A549 (cell line): ENCODE measurements around the gene RGPD8. TPM values are rescaled to one million over a fixed set of nuclear protein-coding genes. Genes with fewer than 3 reads are reported as not detected.

ENCODE experiments used
- ATAC-seq, 2 experiments: fragments of 200-7000 bp in 1 of 2; fragments of >200 bp in 1 of 2; cut with Nextera tagmentation in 1 of 2; cut with Tn5 transposase in 1 of 2; 3 replicates each; pipeline versions ENCODE4 v1.8.0 to v1.9.1; 2018 to 2020; ENCODE audit warnings: mild to moderate bottlenecking in 1 of 2, moderate library complexity in 1 of 2
- CTCF ChIA-PET: fragments of 300-600 bp; sonication (Branson Sonifier 250); formaldehyde crosslinking; extraction: SDS; loops from one replicate; lab custom pipeline; 2021; ENCODE audit warnings: antibody characterized with exemption, inconsistent platforms; lab: Yijun Ruan, JAX
- POLR2A ChIA-PET: fragments of 350-600 bp; formaldehyde crosslinking; extraction: SDS; loops from one replicate; lab custom pipeline; 2021; ENCODE audit warnings: antibody characterized with exemption, inconsistent platforms; lab: Yijun Ruan, JAX
- DNase-seq, 2 experiments: peaks; one replicate each; pipeline versions ENCODE4 v3.0.0 to v3.0.0-alpha.2; 2011 to 2016; ENCODE audit warnings: low read depth in 1 of 2, low spot score in 1 of 2
- FAIRE-seq: peaks from 2 replicates; lab custom pipeline; 2011; peaks lifted over from hg19 to GRCh38; lab: Jason Lieb, UNC
- H3K27ac ChIP-seq, 2 experiments: fragments of >200 bp; sonication (Bioruptor Twin); formaldehyde crosslinking; 3 replicates each; pipeline ENCODE4 v1.5.1; 2016 to 2017
- H3K4me1 ChIP-seq: fragments of >200 bp; sonication (Bioruptor Twin); formaldehyde crosslinking; 3 replicates; pipeline ENCODE4 v1.6.1; 2016
- H3K4me2 ChIP-seq: fragments of >200 bp; sonication (Bioruptor Twin); formaldehyde crosslinking; 3 replicates; pipeline ENCODE4 v1.6.1; 2016
- H3K4me3 ChIP-seq: fragments of >200 bp; sonication (Bioruptor Twin); formaldehyde crosslinking; 3 replicates; pipeline ENCODE4 v1.5.1; 2016
- H3K9me3 ChIP-seq: fragments of >200 bp; sonication (Bioruptor Twin); formaldehyde crosslinking; 3 replicates; pipeline ENCODE4 v1.6.1; 2016
- CEBPB ChIP-seq, 2 experiments: fragments of >200 bp in 1 of 2; sonication (Bioruptor Twin) in 1 of 2; formaldehyde crosslinking in 1 of 2; IDR thresholded peaks; 2 replicates each; pipeline ENCODE4 v1.6.1; 2012 to 2016
- CHD2 ChIP-seq: fragments of 150-350 bp; IDR thresholded peaks from 2 replicates; pipeline ENCODE4 v1.6.1; 2014; ENCODE audit warnings: low read length; ENCODE audit not compliant: partially characterized antibody
- CHD4 ChIP-seq: fragments of 200-600 bp; sonication (generic); IDR thresholded peaks from 2 replicates; pipeline ENCODE4 v1.6.1; 2016; ENCODE audit warnings: antibody characterized with exemption, mild to moderate bottlenecking, borderline replicate concordance
- EHF ChIP-seq: fragments of 250-450 bp; sonication (Bioruptor Pico); IDR thresholded peaks from 2 replicates; pipeline ENCODE4 v1.5.0; 2020; ENCODE audit warnings: mild to moderate bottlenecking
- EHMT2 ChIP-seq: fragments of 200-600 bp; sonication (generic); IDR thresholded peaks from 2 replicates; pipeline ENCODE4 v1.6.1; 2016; ENCODE audit warnings: antibody characterized with exemption, low read depth, mild to moderate bottlenecking, moderate library complexity
- ESRRA ChIP-seq: fragments of 150-350 bp; IDR thresholded peaks from 2 replicates; pipeline ENCODE4 v1.6.1; 2014; ENCODE audit warnings: mild to moderate bottlenecking, low read length, borderline replicate concordance
- GATA3 ChIP-seq: IDR thresholded peaks from 2 replicates; pipeline ENCODE4 v1.6.1; 2012; ENCODE audit warnings: borderline replicate concordance
- HOXA7 ChIP-seq: fragments of 250-450 bp; sonication (Bioruptor Pico); IDR thresholded peaks from 2 replicates; pipeline ENCODE4 v1.5.0; 2020; ENCODE audit warnings: mild to moderate bottlenecking, moderate library complexity
- KDM1A ChIP-seq: fragments of 200-600 bp; sonication (generic); IDR thresholded peaks from 2 replicates; pipeline ENCODE4 v1.6.1; 2016; ENCODE audit warnings: low read depth, mild to moderate bottlenecking
- NFE2L2 ChIP-seq: fragments of 150-350 bp; conservative IDR thresholded peaks from 2 replicates; pipeline ENCODE4 v1.6.1; 2014; ENCODE audit warnings: low read length
- NPAS2 ChIP-seq: fragments of 250-450 bp; sonication (Bioruptor Pico); IDR thresholded peaks from 2 replicates; pipeline ENCODE4 v1.8.0; 2022; ENCODE audit warnings: mild to moderate bottlenecking, moderate library complexity, borderline replicate concordance
- PBX3 ChIP-seq: IDR thresholded peaks from 2 replicates; pipeline ENCODE4 v1.6.1; 2012
- PHF8 ChIP-seq: fragments of 200-600 bp; sonication (generic); IDR thresholded peaks from 2 replicates; pipeline ENCODE4 v1.6.1; 2016; ENCODE audit warnings: low read depth, mild to moderate bottlenecking, antibody characterized with exemption, moderate library complexity, borderline replicate concordance
- POLR2A ChIP-seq: IDR thresholded peaks from 2 replicates; pipeline ENCODE4 v1.6.1; 2012; ENCODE audit warnings: mild to moderate bottlenecking, low read length
- POLR2AphosphoS2 ChIP-seq: conservative IDR thresholded peaks from 2 replicates; pipeline ENCODE4 v1.6.1; 2012; ENCODE audit warnings: low read length, improper control_type of control experiment, inconsistent platforms
- RARB ChIP-seq: fragments of 250-450 bp; sonication (Bioruptor Pico); IDR thresholded peaks from 2 replicates; pipeline ENCODE4 v1.8.0; 2021; ENCODE audit warnings: mild to moderate bottlenecking, moderate library complexity
- SREBF2 ChIP-seq: fragments of 450-650 bp; IDR thresholded peaks from 2 replicates; pipeline ENCODE4 v1.6.1; 2014; ENCODE audit warnings: mild to moderate bottlenecking, moderate library complexity
- TP53 ChIP-seq: fragments of 250-450 bp; sonication (Bioruptor Pico); IDR thresholded peaks from 2 replicates; pipeline ENCODE4 v1.5.0; 2021; ENCODE audit warnings: mild to moderate bottlenecking, moderate library complexity
- ZFP36 ChIP-seq: fragments of 450-650 bp; IDR thresholded peaks from 2 replicates; pipeline ENCODE4 v1.6.1; 2014; ENCODE audit warnings: borderline replicate concordance; ENCODE audit not compliant: partially characterized antibody
- ZNF302 ChIP-seq: fragments of 250-450 bp; sonication (Bioruptor Pico); IDR thresholded peaks from 2 replicates; pipeline ENCODE4 v1.9.0; 2021; ENCODE audit warnings: inconsistent platforms, mild to moderate bottlenecking, moderate library complexity
- WGBS: methylation state at CpG from one replicate; pipeline ENCODE4 v1.1.6; 2017; ENCODE audit errors: missing lambda C conversion rate; 5-methylcytosine and 5-hydroxymethylcytosine counted together
- polyA plus RNA-seq, 4 experiments: library from polyadenylated mRNA; depleted of rRNA in 3 of 4; stranded (reverse); fragments of >200 nt; fragmentation: RNase III in 1 of 4; extraction: RNeasy Plus Mini Kit Qiagen cat#74134 plus additional on column Dnase treatment in 1 of 4; gene quantifications; 2 replicates in 3 of 4; 3 replicates in 1 of 4; pipeline ENCODE4 v1.2.3, GENCODE V29; 2011 to 2017
- TF ChIP-seq, protein P1 (sequence below): fragments of 250-450 bp; sonication (Bioruptor Pico); IDR thresholded peaks from 2 replicates; pipeline ENCODE4 v1.5.0; 2020; ENCODE audit warnings: low read depth, mild to moderate bottlenecking, moderate library complexity
- TF ChIP-seq, protein P2 (sequence below): fragments of 200-600 bp; sonication (generic); IDR thresholded peaks from 2 replicates; pipeline ENCODE4 v1.6.1; 2016; ENCODE audit warnings: antibody characterized with exemption, mild to moderate bottlenecking, moderate library complexity
- TF ChIP-seq, protein P3 (sequence below): fragments of 250-450 bp; sonication (Bioruptor Pico); IDR thresholded peaks from 2 replicates; pipeline ENCODE4 v1.5.0; 2021; ENCODE audit warnings: mild to moderate bottlenecking, moderate library complexity, borderline replicate concordance
- TF ChIP-seq, protein P4 (sequence below): fragments of >200 bp; sonication (Bioruptor Twin); formaldehyde crosslinking; IDR thresholded peaks from 3 replicates; pipeline ENCODE4 v1.6.1; 2016

Gene RGPD8
- polyA plus RNA-seq, 2 of the 4 experiments (the other 2 are of a cell fraction): 2.7 to 7.6 TPM

GRCh38 chr2:112340475-112341267, 92.8 kb downstream of the RGPD8 start:
- FAIRE-seq (no peak), ATAC-seq (no peak), DNase-seq (no peak)
- TF ChIP-seq POLR2A: no peak
- no peak for TF ChIP-seq HOXA7 (CRISPR knock-in tag)
- no peak for TF ChIP-seq POLR2AphosphoS2
- TF ChIP-seq, protein P1, sequence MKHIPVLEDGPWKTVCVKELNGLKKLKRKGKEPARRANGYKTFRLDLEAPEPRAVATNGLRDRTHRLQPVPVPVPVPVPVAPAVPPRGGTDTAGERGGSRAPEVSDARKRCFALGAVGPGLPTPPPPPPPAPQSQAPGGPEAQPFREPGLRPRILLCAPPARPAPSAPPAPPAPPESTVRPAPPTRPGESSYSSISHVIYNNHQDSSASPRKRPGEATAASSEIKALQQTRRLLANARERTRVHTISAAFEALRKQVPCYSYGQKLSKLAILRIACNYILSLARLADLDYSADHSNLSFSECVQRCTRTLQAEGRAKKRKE: no peak
- no peak for TF ChIP-seq GATA3
- TF ChIP-seq PHF8: no peak
- TF ChIP-seq ZNF302 (CRISPR knock-in tag): no peak
- TF ChIP-seq CEBPB (IDR thresholded peaks at IDR 0.05): no peak
- TF ChIP-seq RARB (CRISPR knock-in tag): no peak
- no peak for TF ChIP-seq ZFP36
- TF ChIP-seq CHD4: no peak
- no peak for TF ChIP-seq SREBF2
- no peak for TF ChIP-seq CHD2
- no peak for TF ChIP-seq TP53 (CRISPR knock-in tag)
- H3K4me2 ChIP-seq: no peak overlapping the region
- ChIA-PET POLR2A (no interaction called here), CTCF (no interaction called here)
- H3K4me3 ChIP-seq: no peak overlapping the region
- no peaks in the 10 kb centered on the region for H3K9me3 ChIP-seq
- no peaks in the 10 kb centered on the region for H3K4me1 ChIP-seq
- H3K27ac ChIP-seq: no peak overlapping the region
- WGBS: 53% methylated on average over 9 of the region's 9 CpGs

DNA sequence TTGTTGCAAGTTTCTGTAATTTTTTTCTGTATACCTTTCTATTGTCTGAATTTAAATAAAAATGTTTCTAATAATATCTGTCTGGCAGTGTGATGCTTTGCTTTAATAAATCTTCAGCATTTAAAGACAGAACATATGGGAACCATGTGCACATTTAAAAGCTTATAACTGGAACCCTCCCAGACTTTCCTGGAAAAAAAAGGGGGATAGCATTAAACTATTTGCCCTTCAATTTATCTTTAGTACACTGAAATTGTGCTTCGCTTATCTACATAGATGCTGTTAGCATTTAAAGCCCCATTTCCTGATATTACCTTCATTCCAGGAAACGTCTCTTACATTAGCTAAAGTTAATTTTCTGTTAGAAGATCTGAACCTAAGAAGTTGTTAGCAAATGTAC, 93.5 kb downstream of the RGPD8 start:
- FAIRE-seq: no peak
- no peak for DNase-seq
- Histone ChIP-seq H3K4me3 (no peak overlapping the region), H3K4me2 (no peak overlapping the region), H3K4me1 (no peaks in the 10 kb centered on the region), H3K27ac (no peak overlapping the region), H3K9me3 (no peaks in the 10 kb centered on the region)
- ATAC-seq: no peak
- no peak for TF ChIP-seq EHF
- no peak for TF ChIP-seq ZNF302 (CRISPR knock-in tag)
- TF ChIP-seq, protein P2, sequence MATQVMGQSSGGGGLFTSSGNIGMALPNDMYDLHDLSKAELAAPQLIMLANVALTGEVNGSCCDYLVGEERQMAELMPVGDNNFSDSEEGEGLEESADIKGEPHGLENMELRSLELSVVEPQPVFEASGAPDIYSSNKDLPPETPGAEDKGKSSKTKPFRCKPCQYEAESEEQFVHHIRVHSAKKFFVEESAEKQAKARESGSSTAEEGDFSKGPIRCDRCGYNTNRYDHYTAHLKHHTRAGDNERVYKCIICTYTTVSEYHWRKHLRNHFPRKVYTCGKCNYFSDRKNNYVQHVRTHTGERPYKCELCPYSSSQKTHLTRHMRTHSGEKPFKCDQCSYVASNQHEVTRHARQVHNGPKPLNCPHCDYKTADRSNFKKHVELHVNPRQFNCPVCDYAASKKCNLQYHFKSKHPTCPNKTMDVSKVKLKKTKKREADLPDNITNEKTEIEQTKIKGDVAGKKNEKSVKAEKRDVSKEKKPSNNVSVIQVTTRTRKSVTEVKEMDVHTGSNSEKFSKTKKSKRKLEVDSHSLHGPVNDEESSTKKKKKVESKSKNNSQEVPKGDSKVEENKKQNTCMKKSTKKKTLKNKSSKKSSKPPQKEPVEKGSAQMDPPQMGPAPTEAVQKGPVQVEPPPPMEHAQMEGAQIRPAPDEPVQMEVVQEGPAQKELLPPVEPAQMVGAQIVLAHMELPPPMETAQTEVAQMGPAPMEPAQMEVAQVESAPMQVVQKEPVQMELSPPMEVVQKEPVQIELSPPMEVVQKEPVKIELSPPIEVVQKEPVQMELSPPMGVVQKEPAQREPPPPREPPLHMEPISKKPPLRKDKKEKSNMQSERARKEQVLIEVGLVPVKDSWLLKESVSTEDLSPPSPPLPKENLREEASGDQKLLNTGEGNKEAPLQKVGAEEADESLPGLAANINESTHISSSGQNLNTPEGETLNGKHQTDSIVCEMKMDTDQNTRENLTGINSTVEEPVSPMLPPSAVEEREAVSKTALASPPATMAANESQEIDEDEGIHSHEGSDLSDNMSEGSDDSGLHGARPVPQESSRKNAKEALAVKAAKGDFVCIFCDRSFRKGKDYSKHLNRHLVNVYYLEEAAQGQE: no peak
- TF ChIP-seq HOXA7 (CRISPR knock-in tag): no peak
- no peak for TF ChIP-seq GATA3
- TF ChIP-seq, protein P1: no peak
- TF ChIP-seq, protein P3, sequence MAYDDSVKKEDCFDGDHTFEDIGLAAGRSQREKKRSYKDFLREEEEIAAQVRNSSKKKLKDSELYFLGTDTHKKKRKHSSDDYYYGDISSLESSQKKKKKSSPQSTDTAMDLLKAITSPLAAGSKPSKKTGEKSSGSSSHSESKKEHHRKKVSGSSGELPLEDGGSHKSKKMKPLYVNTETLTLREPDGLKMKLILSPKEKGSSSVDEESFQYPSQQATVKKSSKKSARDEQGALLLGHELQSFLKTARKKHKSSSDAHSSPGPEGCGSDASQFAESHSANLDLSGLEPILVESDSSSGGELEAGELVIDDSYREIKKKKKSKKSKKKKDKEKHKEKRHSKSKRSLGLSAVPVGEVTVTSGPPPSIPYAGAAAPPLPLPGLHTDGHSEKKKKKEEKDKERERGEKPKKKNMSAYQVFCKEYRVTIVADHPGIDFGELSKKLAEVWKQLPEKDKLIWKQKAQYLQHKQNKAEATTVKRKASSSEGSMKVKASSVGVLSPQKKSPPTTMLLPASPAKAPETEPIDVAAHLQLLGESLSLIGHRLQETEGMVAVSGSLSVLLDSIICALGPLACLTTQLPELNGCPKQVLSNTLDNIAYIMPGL (CRISPR knock-in tag): no peak
- TF ChIP-seq NFE2L2: no peak
- TF ChIP-seq, protein P4, sequence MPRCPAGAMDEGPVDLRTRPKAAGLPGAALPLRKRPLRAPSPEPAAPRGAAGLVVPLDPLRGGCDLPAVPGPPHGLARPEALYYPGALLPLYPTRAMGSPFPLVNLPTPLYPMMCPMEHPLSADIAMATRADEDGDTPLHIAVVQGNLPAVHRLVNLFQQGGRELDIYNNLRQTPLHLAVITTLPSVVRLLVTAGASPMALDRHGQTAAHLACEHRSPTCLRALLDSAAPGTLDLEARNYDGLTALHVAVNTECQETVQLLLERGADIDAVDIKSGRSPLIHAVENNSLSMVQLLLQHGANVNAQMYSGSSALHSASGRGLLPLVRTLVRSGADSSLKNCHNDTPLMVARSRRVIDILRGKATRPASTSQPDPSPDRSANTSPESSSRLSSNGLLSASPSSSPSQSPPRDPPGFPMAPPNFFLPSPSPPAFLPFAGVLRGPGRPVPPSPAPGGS: no peak
- no peak for TF ChIP-seq KDM1A
- no peak for TF ChIP-seq ESRRA
- no peak for TF ChIP-seq NPAS2 (CRISPR knock-in tag)
- no peak for TF ChIP-seq EHMT2
- no peak for TF ChIP-seq TP53 (CRISPR knock-in tag)
- no peak for TF ChIP-seq PBX3
- ChIA-PET POLR2A (no interaction called here), CTCF (no interaction called here)
- WGBS: 49% methylated on average over 2 of the region's 2 CpGs
